K562 (cell line): ENCODE results near the gene ALK. TPM values are rescaled to one million over a fixed set of nuclear protein-coding genes. Genes with fewer than 3 reads are reported as not detected.

ENCODE experiments used
- ATAC-seq: fragments of 200-7000 bp; cut with Tn5 transposase; 3 replicates; pipeline ENCODE4 v1.9.1; 2020; ENCODE audit warnings: moderate library complexity
- BruUV-seq: library from RNA; stranded (reverse); fragments of 400-500 nt; replicated peaks from 2 replicates; lab custom pipeline; 2021; lab: Mats Ljungman, UMichigan
- CTCF ChIA-PET: fragments of 300-600 bp; formaldehyde crosslinking; extraction: SDS; loops from one replicate; lab custom pipeline; 2021; ENCODE audit warnings: low intra/inter-chr PET ratio; lab: Yijun Ruan, JAX
- POLR2A ChIA-PET: fragments of 300-600, 350-650 bp; sonication (Branson Sonifier 250); formaldehyde crosslinking; extraction: SDS; loops from one replicate; lab custom pipeline; 2021; ENCODE audit warnings: antibody characterized with exemption, inconsistent platforms; lab: Yijun Ruan, JAX
- DNase-seq, 4 experiments: peaks; one replicate each; pipeline versions ENCODE4 v3.0.0 to v3.0.0-alpha.2; 2011 to 2018; ENCODE audit warnings: low spot score in 3 of 4, mixed read lengths in 3 of 4; ENCODE audit errors: extremely low read depth in 1 of 4
- FAIRE-seq: peaks from 2 replicates; lab custom pipeline; 2011; peaks lifted over from hg19 to GRCh38; lab: Jason Lieb, UNC
- H2AFZ ChIP-seq: 2 replicates; pipeline ENCODE4 v1.6.0; 2011; ENCODE audit warnings: low read depth, low read length, control low read depth, inconsistent platforms
- H3K27ac ChIP-seq: fragments of 200-600 bp; 3 replicates; pipeline ENCODE4 v1.8.0; 2011; ENCODE audit warnings: low read depth, mild to moderate bottlenecking, control low read depth, inconsistent platforms, low read length, moderate library complexity, mixed read lengths; ENCODE audit errors: extremely low read depth
- H3K27me3 ChIP-seq, 2 experiments: fragments of 300-600 bp in 1 of 2; 2 replicates in 1 of 2; 3 replicates in 1 of 2; pipeline versions ENCODE4 v1.6.0 to v1.8.0; 2011; ENCODE audit warnings: inconsistent platforms in 2 of 2, low read length in 2 of 2, mild to moderate bottlenecking in 1 of 2, mixed read lengths in 1 of 2, moderate library complexity in 1 of 2; ENCODE audit not compliant: control insufficient read depth in 2 of 2, insufficient read depth in 2 of 2
- H3K36me3 ChIP-seq: fragments of 300-600 bp; 3 replicates; pipeline ENCODE4 v1.8.0; 2011; ENCODE audit warnings: mild to moderate bottlenecking, low read length, inconsistent platforms; ENCODE audit not compliant: control insufficient read depth, insufficient read depth
- H3K4me1 ChIP-seq, 2 experiments: fragments of 200-600 bp in 1 of 2; replicated peaks in 1 of 2; 2 replicates in 1 of 2; 3 replicates in 1 of 2; pipeline versions ENCODE4 v1.5.1 to v1.8.0; 2011; ENCODE audit warnings: inconsistent platforms in 2 of 2, low read length in 2 of 2, mild to moderate bottlenecking in 1 of 2, mixed read lengths in 1 of 2, moderate library complexity in 1 of 2; ENCODE audit not compliant: control insufficient read depth in 2 of 2, insufficient read depth in 2 of 2
- H3K4me2 ChIP-seq: 2 replicates; pipeline ENCODE4 v1.6.1; 2011; ENCODE audit warnings: low read length, control low read depth, inconsistent platforms, mixed read lengths; ENCODE audit not compliant: insufficient read depth
- H3K4me3 ChIP-seq: fragments of 200-600 bp; sonication (generic), shearing (Covaris generic); 2 replicates; pipeline ENCODE4 v1.5.1; 2016; ENCODE audit warnings: control low read depth, inconsistent platforms
- H3K79me2 ChIP-seq: fragments of 200-600 bp; 3 replicates; pipeline ENCODE4 v1.8.0; 2011; ENCODE audit warnings: low read length, inconsistent platforms; ENCODE audit not compliant: control insufficient read depth, insufficient read depth
- H3K9ac ChIP-seq, 2 experiments: 2 replicates each; pipeline versions ENCODE4 v1.6.0 to v1.6.1; 2011; ENCODE audit warnings: low read depth in 2 of 2, low read length in 2 of 2, control low read depth in 1 of 2, inconsistent platforms in 1 of 2, mild to moderate bottlenecking in 1 of 2, mixed read lengths in 1 of 2; ENCODE audit not compliant: insufficient read depth in 1 of 2
- H3K9me1 ChIP-seq: one replicate; pipeline ENCODE4 v1.6.0; 2011; ENCODE audit warnings: inconsistent platforms, mild to moderate bottlenecking, low read length, moderate library complexity; ENCODE audit not compliant: control insufficient read depth, insufficient read depth
- H3K9me3 ChIP-seq: replicated peaks from 2 replicates; pipeline ENCODE4 v1.5.1; 2011; ENCODE audit warnings: low read depth, low read length, inconsistent platforms; ENCODE audit not compliant: control insufficient read depth, insufficient read depth
- H4K20me1 ChIP-seq: replicated peaks from 2 replicates; pipeline ENCODE4 v1.6.1; 2011; ENCODE audit warnings: low read length, inconsistent platforms, mixed read lengths; ENCODE audit not compliant: control insufficient read depth, insufficient read depth
- CXXC5 ChIP-seq: fragments of 250-450 bp; sonication (Bioruptor Pico); IDR thresholded peaks from 2 replicates; pipeline ENCODE4 v1.8.0; 2022; ENCODE audit warnings: inconsistent platforms, mild to moderate bottlenecking, moderate library complexity
- ESRRA ChIP-seq: fragments of 450-650 bp; IDR thresholded peaks from 2 replicates; pipeline ENCODE4 v1.6.1; 2014; ENCODE audit warnings: low read depth, mild to moderate bottlenecking, moderate library complexity, borderline replicate concordance
- FOXJ2 ChIP-seq: fragments of 200-800 bp; sonication (Bioruptor generic); IDR thresholded peaks from 2 replicates; pipeline ENCODE4 v1.6.1; 2016; ENCODE audit warnings: missing genetic modification characterization, missing compliant biosample characterization
- GTF2A2 ChIP-seq: IDR thresholded peaks from 2 replicates; pipeline ENCODE4 v1.6.1; 2016; ENCODE audit warnings: mild to moderate bottlenecking, missing genetic modification characterization, missing compliant biosample characterization
- IFI16 ChIP-seq: fragments of 250-450 bp; sonication (Bioruptor Pico); IDR thresholded peaks from 2 replicates; pipeline ENCODE4 v2.1.2; 2022; ENCODE audit warnings: mild to moderate bottlenecking, inconsistent platforms
- POLR3A ChIP-seq: IDR thresholded peaks from 2 replicates; pipeline ENCODE4 v1.6.1; 2011; ENCODE audit warnings: borderline replicate concordance, mild to moderate bottlenecking, moderate library complexity; ENCODE audit not compliant: insufficient read length, insufficient read depth; ENCODE audit errors: extremely low read depth
- SMAD1 ChIP-seq: fragments of 150-350 bp; IDR thresholded peaks from 2 replicates; pipeline ENCODE4 v1.6.1; 2014; ENCODE audit warnings: low read length, low read depth; ENCODE audit not compliant: partially characterized antibody
- SMARCA5 ChIP-seq: fragments of 450-650 bp; IDR thresholded peaks from 2 replicates; pipeline ENCODE4 v1.6.1; 2016
- ZFPM2 ChIP-seq: fragments of 250-450 bp; sonication (Bioruptor Pico); IDR thresholded peaks from 2 replicates; pipeline ENCODE4 v1.5.1; 2022; ENCODE audit warnings: mild to moderate bottlenecking
- ZNF507 ChIP-seq: conservative IDR thresholded peaks from 2 replicates; pipeline ENCODE4 v1.6.1; 2017; ENCODE audit warnings: missing genetic modification characterization, missing compliant biosample characterization
- ZNF79 ChIP-seq: fragments of 250-450 bp; sonication (Bioruptor Pico); IDR thresholded peaks from 2 replicates; pipeline ENCODE4 v1.4.0; 2020; ENCODE audit warnings: low read depth, mild to moderate bottlenecking, moderate library complexity
- WGBS: fragments of 100-300 bp; shearing (Covaris generic); methylation state at CpG from one replicate; pipeline ENCODE4 v1.1.6; 2016; ENCODE audit warnings: low coverage, mixed read lengths; ENCODE audit not compliant: insufficient coverage; ENCODE audit errors: missing lambda C conversion rate; 5-methylcytosine and 5-hydroxymethylcytosine counted together
- in situ Hi-C: fragments of 300-500 bp; cut with MboI; formaldehyde crosslinking; loops from 4 replicates; pipeline ENCODE4 v1.15.0; 2018; ENCODE audit warnings: inconsistent platforms, mixed read lengths
- intact Hi-C: fragments of 100-400 bp; cut with micrococcal nuclease; formaldehyde crosslinking; loops from 2 replicates; pipeline ENCODE4 v1.14.2; 2022
- polyA plus RNA-seq, 8 experiments: library from polyadenylated mRNA; depleted of rRNA in 4 of 8; stranded (reverse) in 5 of 8; unstranded in 3 of 8; fragments of >200 nt; fragmentation: Nextera tagmentation in 2 of 8; fragmentation: Illumina TruSeq in 1 of 8; extraction: Ambion mirVana in 2 of 8; extraction: Trizol in 1 of 8; gene quantifications; 2 replicates each; pipeline versions ENCODE4 v1.2.1 to v1.2.3, GENCODE V29; 2011 to 2014; ENCODE audit warnings: inconsistent platforms in 1 of 8, missing spikeins in 1 of 8
- total RNA-seq, 7 experiments: library from RNA; depleted of rRNA in 6 of 7; stranded (reverse); fragments of >200 nt in 6 of 7; fragmentation: Illumina TruSeq in 2 of 7; extraction: Trizol in 2 of 7; gene quantifications; 2 replicates each; pipeline versions ENCODE4 v1.2.1 to v1.2.3, GENCODE V29; 2011 to 2021; ENCODE audit warnings: low replicate concordance in 1 of 7
- TF ChIP-seq, protein P1 (sequence below): fragments of 250-450 bp; sonication (Bioruptor Pico); IDR thresholded peaks from 2 replicates; pipeline ENCODE4 v1.5.0; 2022; ENCODE audit warnings: mild to moderate bottlenecking
- TF ChIP-seq, protein P2 (sequence below): fragments of 250-450 bp; sonication (Bioruptor Pico); IDR thresholded peaks from 2 replicates; pipeline ENCODE4 v1.8.0; 2021; ENCODE audit warnings: borderline replicate concordance, mild to moderate bottlenecking, moderate library complexity; ENCODE audit not compliant: poor library complexity, severe bottlenecking
- TF ChIP-seq, protein P3 (sequence below): fragments of 250-450 bp; sonication (Bioruptor Pico); IDR thresholded peaks from 2 replicates; pipeline ENCODE4 v1.8.0; 2021; ENCODE audit warnings: moderate library complexity, mild to moderate bottlenecking, inconsistent platforms
- TF ChIP-seq, protein P4 (sequence below): conservative IDR thresholded peaks from 2 replicates; pipeline ENCODE4 v1.6.1; 2011; ENCODE audit warnings: low read depth, mild to moderate bottlenecking, low read length; ENCODE audit not compliant: control insufficient read depth
- TF ChIP-seq, protein P5 (sequence below): fragments of 450-650 bp; formaldehyde crosslinking; IDR thresholded peaks from 2 replicates; pipeline ENCODE4 v1.4.0; 2020; ENCODE audit warnings: mild to moderate bottlenecking, moderate library complexity

Gene ALK
- total and polyA plus RNA-seq, 9 of the 15 experiments (the other 6 are each of a cell fraction or from before 2014, with no cell fraction given), result not detected

DNA sequence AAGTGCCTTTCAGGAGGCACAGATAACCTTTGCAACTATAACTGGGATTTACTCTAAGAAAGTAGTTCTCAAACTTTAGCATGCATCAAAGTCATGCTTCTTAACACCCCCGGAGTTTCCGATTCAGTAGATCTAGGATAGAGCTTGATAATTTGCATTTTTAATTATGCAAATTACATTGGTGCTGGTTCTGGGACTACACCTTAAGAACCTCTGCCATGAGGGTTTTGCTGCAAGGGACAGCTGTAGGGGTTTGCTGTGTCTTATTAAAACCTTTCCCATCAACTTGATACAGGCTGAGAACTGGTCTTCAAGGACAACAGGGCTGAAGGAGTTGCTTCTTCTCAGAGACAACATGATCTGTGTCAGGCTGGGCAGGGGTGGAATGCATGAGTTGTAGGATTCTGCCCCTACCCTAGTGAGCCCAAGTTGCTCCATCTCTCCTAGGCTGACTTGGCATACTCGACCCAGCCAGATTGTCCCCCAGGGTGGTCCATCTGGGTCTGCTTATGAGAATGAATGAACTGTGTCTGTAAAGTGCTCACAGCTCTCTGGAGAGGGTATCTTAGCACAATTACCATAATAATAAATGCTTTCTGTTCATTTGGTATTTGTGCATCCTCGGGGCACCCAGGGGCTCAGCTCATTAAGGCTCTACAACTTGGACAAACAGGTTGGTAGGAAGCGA, 573.5 kb downstream of the ALK start:
- CTCF ChIA-PET, result interaction anchor here (0.6 kb wide), 1 partner anchor 120 kb away, joined by 3 read pairs; no protein-coding TSS in a partner anchor
- Histone ChIP-seq H3K36me3 (no peaks in the 10 kb centered on the region), H3K4me3 (no peak overlapping the region), H3K4me2 (no peak overlapping the region), H3K27me3 (no peaks in the 10 kb centered on the region; a peak in 1 of 5 replicates), H3K79me2 (no peaks in the 10 kb centered on the region), H3K4me1 (no peaks in the 10 kb centered on the region), H4K20me1 (no peaks in the 10 kb centered on the region; the same call in 1 of the 2 replicates), H2AFZ (no peak overlapping the region), H3K9me3 (no peaks in the 10 kb centered on the region), H3K9ac (no peak overlapping the region), H3K9me1 (no peaks in the 10 kb centered on the region), H3K27ac (no peak overlapping the region)
- FAIRE-seq (no peak), ATAC-seq (no peak), DNase-seq (no peak)
- POLR2A ChIA-PET, result interaction anchor here (1.1 kb wide), 1 partner anchor 11 kb away, joined by 3 read pairs; no protein-coding TSS in a partner anchor
- no TSS peak for BruUV-seq
- in situ Hi-C loops (no loop called here), intact Hi-C loops (no loop called here)
- WGBS, result 0% methylated on average over 5 of the region's 5 CpGs
- TF ChIP-seq ZFPM2 (no peak), ZNF507 (no peak), ESRRA (no peak), SMARCA5 (no peak), GTF2A2 (tag) (no peak), IFI16 (CRISPR knock-in tag) (no peak), SMAD1 (no peak), ZNF79 (CRISPR knock-in tag) (no peak), CXXC5 (no peak), POLR3A (no peak), FOXJ2 (tag) (no peak)
- TF ChIP-seq, protein P1, sequence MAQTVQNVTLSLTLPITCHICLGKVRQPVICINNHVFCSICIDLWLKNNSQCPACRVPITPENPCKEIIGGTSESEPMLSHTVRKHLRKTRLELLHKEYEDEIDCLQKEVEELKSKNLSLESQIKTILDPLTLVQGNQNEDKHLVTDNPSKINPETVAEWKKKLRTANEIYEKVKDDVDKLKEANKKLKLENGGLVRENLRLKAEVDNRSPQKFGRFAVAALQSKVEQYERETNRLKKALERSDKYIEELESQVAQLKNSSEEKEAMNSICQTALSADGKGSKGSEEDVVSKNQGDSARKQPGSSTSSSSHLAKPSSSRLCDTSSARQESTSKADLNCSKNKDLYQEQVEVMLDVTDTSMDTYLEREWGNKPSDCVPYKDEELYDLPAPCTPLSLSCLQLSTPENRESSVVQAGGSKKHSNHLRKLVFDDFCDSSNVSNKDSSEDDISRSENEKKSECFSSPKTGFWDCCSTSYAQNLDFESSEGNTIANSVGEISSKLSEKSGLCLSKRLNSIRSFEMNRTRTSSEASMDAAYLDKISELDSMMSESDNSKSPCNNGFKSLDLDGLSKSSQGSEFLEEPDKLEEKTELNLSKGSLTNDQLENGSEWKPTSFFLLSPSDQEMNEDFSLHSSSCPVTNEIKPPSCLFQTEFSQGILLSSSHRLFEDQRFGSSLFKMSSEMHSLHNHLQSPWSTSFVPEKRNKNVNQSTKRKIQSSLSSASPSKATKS (CRISPR knock-in tag), result no peak
- TF ChIP-seq, protein P2, sequence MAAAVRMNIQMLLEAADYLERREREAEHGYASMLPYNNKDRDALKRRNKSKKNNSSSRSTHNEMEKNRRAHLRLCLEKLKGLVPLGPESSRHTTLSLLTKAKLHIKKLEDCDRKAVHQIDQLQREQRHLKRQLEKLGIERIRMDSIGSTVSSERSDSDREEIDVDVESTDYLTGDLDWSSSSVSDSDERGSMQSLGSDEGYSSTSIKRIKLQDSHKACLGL (CRISPR knock-in tag), result no peak
- TF ChIP-seq, protein P3, sequence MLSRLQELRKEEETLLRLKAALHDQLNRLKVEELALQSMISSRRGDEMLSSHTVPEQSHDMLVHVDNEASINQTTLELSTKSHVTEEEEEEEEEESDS (CRISPR knock-in tag), result no peak
- TF ChIP-seq, protein P4, sequence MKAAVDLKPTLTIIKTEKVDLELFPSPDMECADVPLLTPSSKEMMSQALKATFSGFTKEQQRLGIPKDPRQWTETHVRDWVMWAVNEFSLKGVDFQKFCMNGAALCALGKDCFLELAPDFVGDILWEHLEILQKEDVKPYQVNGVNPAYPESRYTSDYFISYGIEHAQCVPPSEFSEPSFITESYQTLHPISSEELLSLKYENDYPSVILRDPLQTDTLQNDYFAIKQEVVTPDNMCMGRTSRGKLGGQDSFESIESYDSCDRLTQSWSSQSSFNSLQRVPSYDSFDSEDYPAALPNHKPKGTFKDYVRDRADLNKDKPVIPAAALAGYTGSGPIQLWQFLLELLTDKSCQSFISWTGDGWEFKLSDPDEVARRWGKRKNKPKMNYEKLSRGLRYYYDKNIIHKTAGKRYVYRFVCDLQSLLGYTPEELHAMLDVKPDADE, result no peak
- TF ChIP-seq, protein P5, sequence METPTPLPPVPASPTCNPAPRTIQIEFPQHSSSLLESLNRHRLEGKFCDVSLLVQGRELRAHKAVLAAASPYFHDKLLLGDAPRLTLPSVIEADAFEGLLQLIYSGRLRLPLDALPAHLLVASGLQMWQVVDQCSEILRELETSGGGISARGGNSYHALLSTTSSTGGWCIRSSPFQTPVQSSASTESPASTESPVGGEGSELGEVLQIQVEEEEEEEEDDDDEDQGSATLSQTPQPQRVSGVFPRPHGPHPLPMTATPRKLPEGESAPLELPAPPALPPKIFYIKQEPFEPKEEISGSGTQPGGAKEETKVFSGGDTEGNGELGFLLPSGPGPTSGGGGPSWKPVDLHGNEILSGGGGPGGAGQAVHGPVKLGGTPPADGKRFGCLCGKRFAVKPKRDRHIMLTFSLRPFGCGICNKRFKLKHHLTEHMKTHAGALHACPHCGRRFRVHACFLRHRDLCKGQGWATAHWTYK (CRISPR knock-in tag), result no peak
